K562 (cell line): Measurements from ENCODE around the gene RALA. TPM values are rescaled to one million over a fixed set of nuclear protein-coding genes. Genes with fewer than 3 reads are reported as not detected.

Source experiments
- ATAC-seq: fragments of 200-7000 bp; cut with Tn5 transposase; 3 replicates; pipeline ENCODE4 v1.9.1; 2020; ENCODE audit warnings: moderate library complexity
- BruUV-seq: library from RNA; stranded (reverse); fragments of 400-500 nt; replicated peaks from 2 replicates; lab custom pipeline; 2021; lab: Mats Ljungman, UMichigan
- CTCF ChIA-PET: fragments of 300-600 bp; formaldehyde crosslinking; extraction: SDS; loops from one replicate; lab custom pipeline; 2021; ENCODE audit warnings: low intra/inter-chr PET ratio; lab: Yijun Ruan, JAX
- POLR2A ChIA-PET: fragments of 300-600, 350-650 bp; sonication (Branson Sonifier 250); formaldehyde crosslinking; extraction: SDS; loops from one replicate; lab custom pipeline; 2021; ENCODE audit warnings: antibody characterized with exemption, inconsistent platforms; lab: Yijun Ruan, JAX
- DNase-seq, 4 experiments: peaks; one replicate each; pipeline versions ENCODE4 v3.0.0 to v3.0.0-alpha.2; 2011 to 2018; ENCODE audit warnings: low spot score in 3 of 4, mixed read lengths in 3 of 4; ENCODE audit errors: extremely low read depth in 1 of 4
- FAIRE-seq: peaks from 2 replicates; lab custom pipeline; 2011; peaks lifted over from hg19 to GRCh38; lab: Jason Lieb, UNC
- H2AFZ ChIP-seq: 2 replicates; pipeline ENCODE4 v1.6.0; 2011; ENCODE audit warnings: low read depth, low read length, control low read depth, inconsistent platforms
- H3K27ac ChIP-seq: fragments of 200-600 bp; 3 replicates; pipeline ENCODE4 v1.8.0; 2011; ENCODE audit warnings: low read depth, mild to moderate bottlenecking, control low read depth, inconsistent platforms, low read length, moderate library complexity, mixed read lengths; ENCODE audit errors: extremely low read depth
- H3K27me3 ChIP-seq, 2 experiments: fragments of 300-600 bp in 1 of 2; 2 replicates in 1 of 2; 3 replicates in 1 of 2; pipeline versions ENCODE4 v1.6.0 to v1.8.0; 2011; ENCODE audit warnings: inconsistent platforms in 2 of 2, low read length in 2 of 2, mild to moderate bottlenecking in 1 of 2, mixed read lengths in 1 of 2, moderate library complexity in 1 of 2; ENCODE audit not compliant: control insufficient read depth in 2 of 2, insufficient read depth in 2 of 2
- H3K36me3 ChIP-seq: fragments of 300-600 bp; 3 replicates; pipeline ENCODE4 v1.8.0; 2011; ENCODE audit warnings: mild to moderate bottlenecking, low read length, inconsistent platforms; ENCODE audit not compliant: control insufficient read depth, insufficient read depth
- H3K4me1 ChIP-seq, 2 experiments: fragments of 200-600 bp in 1 of 2; replicated peaks in 1 of 2; 2 replicates in 1 of 2; 3 replicates in 1 of 2; pipeline versions ENCODE4 v1.5.1 to v1.8.0; 2011; ENCODE audit warnings: inconsistent platforms in 2 of 2, low read length in 2 of 2, mild to moderate bottlenecking in 1 of 2, mixed read lengths in 1 of 2, moderate library complexity in 1 of 2; ENCODE audit not compliant: control insufficient read depth in 2 of 2, insufficient read depth in 2 of 2
- H3K4me2 ChIP-seq: 2 replicates; pipeline ENCODE4 v1.6.1; 2011; ENCODE audit warnings: low read length, control low read depth, inconsistent platforms, mixed read lengths; ENCODE audit not compliant: insufficient read depth
- H3K4me3 ChIP-seq: fragments of 200-600 bp; sonication (generic), shearing (Covaris generic); 2 replicates; pipeline ENCODE4 v1.5.1; 2016; ENCODE audit warnings: control low read depth, inconsistent platforms
- H3K79me2 ChIP-seq: fragments of 200-600 bp; 3 replicates; pipeline ENCODE4 v1.8.0; 2011; ENCODE audit warnings: low read length, inconsistent platforms; ENCODE audit not compliant: control insufficient read depth, insufficient read depth
- H3K9ac ChIP-seq, 2 experiments: 2 replicates each; pipeline versions ENCODE4 v1.6.0 to v1.6.1; 2011; ENCODE audit warnings: low read depth in 2 of 2, low read length in 2 of 2, control low read depth in 1 of 2, inconsistent platforms in 1 of 2, mild to moderate bottlenecking in 1 of 2, mixed read lengths in 1 of 2; ENCODE audit not compliant: insufficient read depth in 1 of 2
- H3K9me1 ChIP-seq: one replicate; pipeline ENCODE4 v1.6.0; 2011; ENCODE audit warnings: inconsistent platforms, mild to moderate bottlenecking, low read length, moderate library complexity; ENCODE audit not compliant: control insufficient read depth, insufficient read depth
- H3K9me3 ChIP-seq: replicated peaks from 2 replicates; pipeline ENCODE4 v1.5.1; 2011; ENCODE audit warnings: low read depth, low read length, inconsistent platforms; ENCODE audit not compliant: control insufficient read depth, insufficient read depth
- H4K20me1 ChIP-seq: replicated peaks from 2 replicates; pipeline ENCODE4 v1.6.1; 2011; ENCODE audit warnings: low read length, inconsistent platforms, mixed read lengths; ENCODE audit not compliant: control insufficient read depth, insufficient read depth
- ARID1B ChIP-seq: fragments of 450-650 bp; IDR thresholded peaks from 2 replicates; pipeline ENCODE4 v1.6.1; 2016; ENCODE audit warnings: antibody characterized with exemption, mild to moderate bottlenecking, inconsistent platforms
- CAMTA2 ChIP-seq: fragments of 250-450 bp; sonication (Bioruptor Pico); conservative IDR thresholded peaks from 2 replicates; pipeline ENCODE4 v1.5.1; 2022
- ETV1 ChIP-seq: fragments of 450-650 bp; conservative IDR thresholded peaks from 2 replicates; pipeline ENCODE4 v1.6.1; 2016; ENCODE audit warnings: missing genetic modification characterization, control low read depth, low read depth, missing compliant biosample characterization
- GATAD2B ChIP-seq: fragments of 450-650 bp; IDR thresholded peaks from 2 replicates; pipeline ENCODE4 v1.6.1; 2017; ENCODE audit warnings: mild to moderate bottlenecking, borderline replicate concordance
- PHTF2 ChIP-seq: fragments of 250-450 bp; sonication (Bioruptor Pico); IDR thresholded peaks from 2 replicates; pipeline ENCODE4 v1.5.0; 2021; ENCODE audit warnings: mild to moderate bottlenecking
- RBM39 ChIP-seq: fragments of 200-400 bp; formaldehyde crosslinking; optimal IDR thresholded peaks from 2 replicates; pipeline ENCODE3; 2018; ENCODE audit warnings: low read depth, low read length
- SIRT6 ChIP-seq: IDR thresholded peaks from one replicate; pipeline ENCODE4 v1.6.1; 2012; ENCODE audit warnings: low read depth, mild to moderate bottlenecking, control low read depth, inconsistent platforms, low read length, moderate library complexity
- SREBF1 ChIP-seq: fragments of 150-350 bp; IDR thresholded peaks from 2 replicates; pipeline ENCODE4 v1.6.1; 2014; ENCODE audit warnings: antibody characterized with exemption, low read depth, low read length, borderline replicate concordance
- ZKSCAN8 ChIP-seq: fragments of 200-800 bp; sonication (Bioruptor generic); IDR thresholded peaks from 2 replicates; pipeline ENCODE4 v1.6.1; 2016; ENCODE audit warnings: missing genetic modification characterization, missing compliant biosample characterization
- ZNF507 ChIP-seq: conservative IDR thresholded peaks from 2 replicates; pipeline ENCODE4 v1.6.1; 2017; ENCODE audit warnings: missing genetic modification characterization, missing compliant biosample characterization
- in situ Hi-C: fragments of 300-500 bp; cut with MboI; formaldehyde crosslinking; loops from 4 replicates; pipeline ENCODE4 v1.15.0; 2018; ENCODE audit warnings: inconsistent platforms, mixed read lengths
- intact Hi-C: fragments of 100-400 bp; cut with micrococcal nuclease; formaldehyde crosslinking; loops from 2 replicates; pipeline ENCODE4 v1.14.2; 2022
- polyA plus RNA-seq, 8 experiments: library from polyadenylated mRNA; depleted of rRNA in 4 of 8; stranded (reverse) in 5 of 8; unstranded in 3 of 8; fragments of >200 nt; fragmentation: Nextera tagmentation in 2 of 8; fragmentation: Illumina TruSeq in 1 of 8; extraction: Ambion mirVana in 2 of 8; extraction: Trizol in 1 of 8; gene quantifications; 2 replicates each; pipeline versions ENCODE4 v1.2.1 to v1.2.3, GENCODE V29; 2011 to 2014; ENCODE audit warnings: inconsistent platforms in 1 of 8, missing spikeins in 1 of 8
- total RNA-seq, 7 experiments: library from RNA; depleted of rRNA in 6 of 7; stranded (reverse); fragments of >200 nt in 6 of 7; fragmentation: Illumina TruSeq in 2 of 7; extraction: Trizol in 2 of 7; gene quantifications; 2 replicates each; pipeline versions ENCODE4 v1.2.1 to v1.2.3, GENCODE V29; 2011 to 2021; ENCODE audit warnings: low replicate concordance in 1 of 7
- TF ChIP-seq, protein P1 (sequence below): sonication (generic); formaldehyde crosslinking; IDR thresholded peaks from 2 replicates; pipeline ENCODE4 v1.8.1; 2022; ENCODE audit warnings: missing genetic modification reagents
- TF ChIP-seq, protein P2 (sequence below), 3 experiments: fragments of 200-800 bp in 1 of 3; sonication (Bioruptor generic) in 1 of 3; sonication (generic) in 1 of 3; formaldehyde crosslinking in 1 of 3; IDR thresholded peaks; 2 replicates each; pipeline versions ENCODE4 v1.6.1 to v1.8.0; 2016 to 2022; ENCODE audit warnings: mild to moderate bottlenecking in 2 of 3, missing compliant biosample characterization in 2 of 3, missing genetic modification characterization in 2 of 3, missing genetic modification reagents in 1 of 3

RALA gene
- total and polyA plus RNA-seq, 9 of the 15 experiments (the other 6 are each of a cell fraction or from before 2014, with no cell fraction given): 7.2 to 28.0 (median 25.7) TPM

DNA sequence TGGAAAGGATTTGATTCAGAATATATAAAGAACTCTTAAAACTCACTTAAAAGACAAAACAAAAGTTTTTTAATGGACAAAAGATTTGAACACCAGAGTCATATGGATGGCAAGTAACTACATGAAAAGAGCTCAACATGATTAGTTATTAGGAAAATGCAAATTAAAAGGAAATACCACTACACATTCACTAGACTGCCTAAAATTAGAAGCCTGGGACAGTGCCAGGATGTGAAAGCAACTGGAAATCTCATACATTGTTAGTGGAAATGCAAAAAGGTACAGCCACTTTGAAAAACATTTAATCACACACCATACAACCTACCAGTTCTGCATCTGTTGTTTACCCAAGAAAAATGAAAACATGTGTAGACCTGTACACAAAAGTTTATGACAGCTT lies 48.8 kb downstream of the RALA start:
- H3K4me2 ChIP-seq: no peak overlapping the region
- H4K20me1 ChIP-seq: no peaks in the 10 kb centered on the region
- intact Hi-C loops (no loop called here), in situ Hi-C loops (no loop called here)
- no peak for TF ChIP-seq PHTF2
- no peak for TF ChIP-seq GATAD2B
- TF ChIP-seq CAMTA2 (CRISPR knock-in tag): no peak
- no peak for TF ChIP-seq ETV1 (tag)
- TF ChIP-seq, protein P1, sequence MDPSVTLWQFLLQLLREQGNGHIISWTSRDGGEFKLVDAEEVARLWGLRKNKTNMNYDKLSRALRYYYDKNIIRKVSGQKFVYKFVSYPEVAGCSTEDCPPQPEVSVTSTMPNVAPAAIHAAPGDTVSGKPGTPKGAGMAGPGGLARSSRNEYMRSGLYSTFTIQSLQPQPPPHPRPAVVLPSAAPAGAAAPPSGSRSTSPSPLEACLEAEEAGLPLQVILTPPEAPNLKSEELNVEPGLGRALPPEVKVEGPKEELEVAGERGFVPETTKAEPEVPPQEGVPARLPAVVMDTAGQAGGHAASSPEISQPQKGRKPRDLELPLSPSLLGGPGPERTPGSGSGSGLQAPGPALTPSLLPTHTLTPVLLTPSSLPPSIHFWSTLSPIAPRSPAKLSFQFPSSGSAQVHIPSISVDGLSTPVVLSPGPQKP (CRISPR knock-in tag): no peak
- TF ChIP-seq SIRT6: no peak
- TF ChIP-seq, protein P2, sequence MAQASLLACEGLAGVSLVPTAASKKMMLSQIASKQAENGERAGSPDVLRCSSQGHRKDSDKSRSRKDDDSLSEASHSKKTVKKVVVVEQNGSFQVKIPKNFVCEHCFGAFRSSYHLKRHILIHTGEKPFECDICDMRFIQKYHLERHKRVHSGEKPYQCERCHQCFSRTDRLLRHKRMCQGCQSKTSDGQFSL (CRISPR knock-in tag; IDR thresholded peaks at IDR 0.05): no peak
- TF ChIP-seq, protein P2 (tag; IDR thresholded peaks at IDR 0.05): no peak
- TF ChIP-seq ARID1B: no peak
- TF ChIP-seq RBM39: no peak
- no peak for TF ChIP-seq ZKSCAN8
- no peak for TF ChIP-seq SREBF1
- no peak for TF ChIP-seq ZNF507 (tag)
- BruUV-seq: no TSS peak
- FAIRE-seq (no peak), DNase-seq (no peak), ATAC-seq (no peak)
- H3K9me1 ChIP-seq: no peaks in the 10 kb centered on the region
- H3K27ac ChIP-seq: no peak overlapping the region
- H3K9ac ChIP-seq: no peak overlapping the region
- no peaks in the 10 kb centered on the region for H3K36me3 ChIP-seq
- H2AFZ ChIP-seq: no peak overlapping the region
- H3K79me2 ChIP-seq: 0 out of 3 replicates have a peak, but pooled peaks cover 5% of the 10 kb centered on the region
- no peaks in the 10 kb centered on the region; the same call in 1 of the 2 replicates for H3K9me3 ChIP-seq
- no peaks in the 10 kb centered on the region for H3K4me1 ChIP-seq
- no peak overlapping the region for H3K4me3 ChIP-seq
- H3K27me3 ChIP-seq: no peaks in the 10 kb centered on the region
- CTCF ChIA-PET: no interaction called here
- POLR2A ChIA-PET: interaction anchor here (0.7 kb wide), 1 partner anchor 22 kb away, joined by 3 read pairs; no protein-coding TSS in a partner anchor
